T-helper 2 cell (primary cell): ENCODE data around the gene ARHGAP8.

Source experiments
- DNase-seq, 5 experiments: peaks; one replicate each; pipeline versions ENCODE4 v3.0.0 to v3.0.0-alpha.2; 2012 to 2022

The ARHGAP8 gene

GRCh38 chr22:44807232-44807631, 54.9 kb downstream of the ARHGAP8 start:
- no peak for DNase-seq

DNA sequence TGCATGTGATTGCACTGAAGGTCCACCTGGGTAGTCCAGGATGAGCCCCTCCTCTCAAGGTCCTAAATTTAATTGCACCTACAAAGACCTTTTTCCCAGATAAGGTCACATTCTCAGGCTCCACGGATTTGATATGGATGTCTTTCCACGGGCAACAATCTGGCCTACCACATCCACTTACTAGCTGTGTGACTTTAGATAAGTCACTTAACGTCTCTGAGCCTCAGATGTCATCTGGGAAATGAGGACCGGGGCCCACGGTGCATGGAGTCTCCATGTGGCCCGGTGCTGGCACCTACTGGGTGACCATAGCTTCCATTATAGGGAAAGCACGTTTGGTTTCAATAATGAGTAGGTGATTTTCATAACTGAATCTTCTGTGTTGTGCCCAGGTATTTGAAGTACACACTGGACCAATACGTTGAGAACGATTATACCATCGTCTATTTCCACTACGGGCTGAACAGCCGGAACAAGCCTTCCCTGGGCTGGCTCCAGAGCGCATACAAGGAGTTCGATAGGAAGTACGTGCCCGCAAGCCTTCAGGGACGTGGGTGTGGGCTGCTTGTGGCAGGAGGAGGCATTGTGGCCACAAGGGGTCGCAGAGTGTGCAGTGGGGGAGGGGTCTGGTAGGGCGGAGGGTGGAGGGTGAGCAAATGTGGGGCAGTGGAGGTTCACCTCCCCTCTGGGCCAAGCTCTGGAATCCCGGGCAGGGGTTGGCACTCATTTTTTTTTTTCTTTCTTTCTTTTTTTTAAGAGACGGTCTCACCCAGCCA, 55.7 kb downstream of the ARHGAP8 start:
- DNase-seq, result no peak

DNA sequence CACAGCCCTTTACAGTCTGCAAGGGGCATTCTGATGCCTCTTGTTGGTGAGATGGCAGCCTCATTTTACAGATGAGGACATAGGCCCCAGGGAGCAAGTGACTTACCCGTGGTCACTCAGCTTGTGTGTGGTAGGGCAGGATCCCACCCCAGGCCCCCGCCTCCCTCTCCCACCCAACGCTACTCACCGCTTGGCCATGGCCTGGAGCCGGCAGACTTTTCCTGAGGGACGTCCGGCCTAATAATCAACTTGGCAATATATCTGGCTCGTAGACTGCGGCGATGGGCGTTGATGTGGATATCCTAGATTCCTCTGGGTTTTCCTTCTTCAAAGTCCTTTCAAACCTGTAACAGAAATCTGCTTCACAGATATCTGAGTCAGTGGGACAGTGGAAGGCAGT, 57.1 kb downstream of the ARHGAP8 start:
- no peak for DNase-seq

DNA sequence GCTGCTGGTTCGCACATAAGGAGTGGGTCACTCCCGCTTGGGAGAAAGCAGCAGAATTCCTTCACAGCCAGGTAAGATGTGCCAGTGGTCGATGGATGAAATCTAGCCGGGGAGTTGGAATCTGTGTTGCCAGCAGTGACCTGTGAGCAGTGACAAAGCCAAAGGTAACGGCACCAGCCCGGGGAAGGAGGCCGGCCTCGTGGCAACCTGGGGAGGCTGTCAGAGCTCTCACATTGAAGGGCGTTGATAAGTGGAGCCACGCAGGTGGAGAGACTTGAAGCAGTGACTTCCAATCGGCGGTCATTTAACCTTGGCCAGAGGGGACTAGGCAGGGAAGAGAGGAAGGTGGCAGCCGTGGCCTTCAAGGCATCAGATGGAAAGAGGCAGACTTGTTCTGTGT, 58.8 kb downstream of the ARHGAP8 start:
- no peak for DNase-seq

DNA sequence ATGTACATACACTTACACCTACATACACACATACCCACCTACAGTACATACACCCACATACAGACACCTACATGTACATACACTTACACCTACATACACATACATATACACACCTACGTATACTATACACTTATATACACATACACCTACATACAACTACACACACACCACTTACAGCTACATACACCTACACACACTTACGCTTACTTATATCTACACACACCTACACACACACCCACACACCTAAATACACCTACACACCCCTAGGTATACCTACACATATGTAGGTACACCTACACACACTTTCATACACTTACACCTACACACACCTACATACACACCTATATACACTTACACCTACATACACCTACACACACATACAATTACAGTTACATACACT, 61.0 kb downstream of the ARHGAP8 start:
- DNase-seq, result no peak

- no peak for DNase-seq
Observed at GRCh38 chr22:44814266-44815098, 62.1 kb downstream of the ARHGAP8 start.

GRCh38 chr22:44815099-44816070, 63.0 kb downstream of the ARHGAP8 start:
- no peak for DNase-seq

DNA sequence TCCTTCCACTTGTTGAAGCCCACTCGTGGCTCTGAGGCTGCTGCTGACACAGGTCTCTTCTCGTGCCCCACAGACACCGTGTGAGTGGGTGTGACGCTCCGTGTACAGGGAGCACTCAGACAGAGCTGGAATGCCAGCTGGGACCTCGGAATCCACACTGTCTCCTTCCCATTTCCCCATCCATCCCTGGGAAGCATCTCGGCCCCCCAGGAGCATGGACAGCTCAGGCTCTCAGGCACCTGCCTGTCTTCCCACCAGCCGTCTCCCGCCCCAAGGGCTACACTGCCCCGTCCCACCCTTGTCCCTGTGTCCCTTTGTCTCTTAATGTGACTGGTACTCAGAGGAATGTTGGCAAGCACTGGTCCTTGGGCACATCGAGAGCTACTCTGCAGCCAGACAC, 63.8 kb downstream of the ARHGAP8 start:
- DNase-seq, result no peak

GRCh38 chr22:44818727-44819126, 66.4 kb downstream of the ARHGAP8 start:
- no peak for DNase-seq

DNA sequence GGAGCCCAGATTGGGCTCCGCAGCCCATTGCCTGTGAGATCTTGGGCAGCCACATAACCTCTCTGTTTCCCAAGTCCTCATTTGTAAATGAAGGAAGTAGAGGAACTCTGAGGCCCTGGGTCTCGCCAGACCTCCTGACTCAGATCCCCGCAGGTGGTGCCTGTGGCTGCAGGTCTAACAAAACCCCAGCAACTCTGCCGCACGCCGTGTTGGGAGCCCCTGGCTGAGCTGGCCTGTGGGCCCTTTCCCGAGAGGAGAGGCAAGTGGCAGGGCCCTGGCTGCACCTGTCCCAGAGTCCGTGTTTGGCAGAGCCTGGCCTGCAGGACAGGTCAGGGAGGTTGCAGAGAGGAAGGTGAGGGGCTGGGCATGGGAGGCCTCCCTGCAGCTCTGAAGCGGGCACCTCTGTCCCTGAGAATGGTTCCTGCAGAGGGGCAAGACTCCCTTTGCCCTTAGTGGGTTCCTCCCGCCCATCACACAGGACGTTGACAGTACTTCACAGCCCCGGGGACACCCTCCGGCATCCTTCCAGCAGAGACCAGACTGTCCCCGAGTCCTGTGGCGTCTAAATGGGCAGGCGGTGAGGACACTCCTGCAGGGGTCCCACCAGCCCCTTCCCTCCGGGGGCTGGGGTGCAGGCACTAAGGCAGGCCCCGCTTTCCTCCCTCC, 67.7 kb downstream of the ARHGAP8 start:
- DNase-seq, result no peak

GRCh38 chr22:44821741-44822475, 69.5 kb downstream of the ARHGAP8 start:
- no peak for DNase-seq

- no peak for DNase-seq
Observed at GRCh38 chr22:44822534-44822933, 70.2 kb downstream of the ARHGAP8 start.

- DNase-seq, result no peak
Observed at GRCh38 chr22:44823396-44823795, 71.0 kb downstream of the ARHGAP8 start.

GRCh38 chr22:44823806-44824205, 71.4 kb downstream of the ARHGAP8 start:
- no peak for DNase-seq

DNA sequence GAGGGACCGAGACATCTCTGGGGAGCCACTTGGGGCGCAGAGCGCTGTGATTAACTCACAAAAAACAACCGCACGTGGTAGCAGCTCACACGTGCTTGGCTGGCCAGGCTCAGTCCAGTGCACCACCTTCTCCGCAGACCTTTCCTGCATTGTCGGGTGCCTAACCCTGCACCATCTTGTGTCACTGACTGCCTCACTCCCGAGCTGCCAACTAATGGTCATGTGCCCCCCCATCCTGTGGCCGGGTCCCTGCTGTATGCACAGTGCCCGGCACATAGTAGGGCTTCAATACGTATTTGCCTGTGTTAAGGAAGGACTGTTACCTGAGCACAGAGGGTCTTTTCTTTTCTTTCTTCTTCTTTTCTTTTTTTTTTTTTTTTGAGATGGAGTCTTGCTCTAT, 71.9 kb downstream of the ARHGAP8 start:
- DNase-seq, result no peak

GRCh38 chr22:44825310-44826150, 73.2 kb downstream of the ARHGAP8 start:
- DNase-seq, result no peak

GRCh38 chr22:44827666-44828190, 75.4 kb downstream of the ARHGAP8 start:
- no peak for DNase-seq

DNA sequence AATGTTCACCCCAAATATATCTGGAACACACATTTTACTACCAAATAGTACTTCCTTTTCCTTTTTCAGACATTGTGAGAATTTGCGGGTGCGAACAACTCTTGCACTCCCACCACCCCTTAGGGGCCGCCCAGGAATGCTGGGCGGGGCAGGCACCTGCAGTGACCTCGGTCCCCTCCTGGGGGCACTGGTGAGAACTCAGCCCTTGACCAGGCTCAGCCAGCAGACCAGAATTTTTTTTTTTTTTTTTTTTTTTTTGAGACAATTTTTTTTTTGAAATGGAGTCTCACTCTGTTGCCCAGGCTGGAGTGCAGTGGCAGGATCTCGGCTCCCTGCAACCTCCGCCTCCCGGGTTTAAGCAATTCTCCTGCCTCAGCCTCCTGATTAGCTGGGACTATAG, 75.8 kb downstream of the ARHGAP8 start:
- no peak for DNase-seq

- DNase-seq, result no peak
Observed at GRCh38 chr22:44831885-44832284, 79.5 kb downstream of the ARHGAP8 start.

DNA sequence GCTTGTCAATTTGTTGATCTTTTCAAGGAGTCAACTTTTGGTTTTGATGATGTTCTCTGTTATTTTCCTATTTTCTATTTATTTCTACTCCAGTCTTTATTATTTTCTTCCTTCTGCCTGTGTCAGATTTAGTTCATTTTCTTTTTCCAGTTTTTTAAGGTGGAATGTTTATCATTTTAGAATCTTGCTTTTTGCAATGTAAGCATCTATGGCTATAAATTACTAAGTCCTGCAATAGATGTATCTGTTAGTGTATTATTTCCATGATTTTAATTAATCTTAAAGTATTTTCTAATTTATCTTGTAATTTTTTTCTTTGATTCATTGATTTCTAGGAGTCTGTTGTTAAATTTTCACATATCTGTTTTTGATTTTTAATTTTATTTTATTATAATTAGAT, 81.7 kb downstream of the ARHGAP8 start:
- DNase-seq, result no peak
